PC-9 (cell line): ENCODE results near the gene MINDY4. TPM values are rescaled to one million over a fixed set of nuclear protein-coding genes. Genes with fewer than 3 reads are reported as not detected.

ENCODE experiments used
- BruUV-seq: library from RNA; stranded (reverse); fragments of 400-500 nt; replicated peaks from 2 replicates; lab custom pipeline; 2021; lab: Mats Ljungman, UMichigan
- CTCF ChIA-PET: fragments of 300-600 bp; sonication (Branson Sonifier 250); formaldehyde crosslinking; loops from one replicate; lab custom pipeline; 2022; ENCODE audit warnings: antibody characterized with exemption; lab: Charles Lee
- POLR2A ChIA-PET: fragments of 300-600 bp; sonication (Branson Sonifier 250); formaldehyde crosslinking; loops from one replicate; lab custom pipeline; 2022; ENCODE audit warnings: antibody characterized with exemption; ENCODE audit not compliant: unreplicated experiment; lab: Charles Lee
- DNase-seq, 2 experiments: peaks; one replicate each; pipeline versions ENCODE4 v3.0.0 to v3.0.0-alpha.2; 2015 to 2022; ENCODE audit warnings: mixed read lengths in 1 of 2
- H2AFZ ChIP-seq: fragments of 200-600 bp; sonication (generic); 2 replicates; pipeline ENCODE4 v1.8.1; 2017; ENCODE audit warnings: antibody characterized with exemption
- H3F3A ChIP-seq: fragments of 200-600 bp; sonication (generic); 2 replicates; pipeline ENCODE4 v1.8.1; 2017; ENCODE audit warnings: antibody characterized with exemption, mild to moderate bottlenecking, low read depth; ENCODE audit not compliant: insufficient read depth
- H3K27ac ChIP-seq: fragments of 200-600 bp; sonication (generic); 2 replicates; pipeline ENCODE4 v1.6.1; 2016; ENCODE audit warnings: mixed run types
- H3K27me3 ChIP-seq: fragments of 200-600 bp; sonication (generic); 2 replicates; pipeline ENCODE4 v1.6.1; 2016; ENCODE audit warnings: low read depth, mixed run types; ENCODE audit not compliant: insufficient read depth
- H3K36me3 ChIP-seq: fragments of 200-600 bp; sonication (generic); 2 replicates; pipeline ENCODE4 v1.6.1; 2016; ENCODE audit warnings: low read depth, mixed run types
- H3K4me1 ChIP-seq: fragments of 200-600 bp; sonication (generic); replicated peaks from 2 replicates; pipeline ENCODE4 v1.6.1; 2016; ENCODE audit warnings: mixed run types; ENCODE audit not compliant: insufficient read depth
- H3K4me2 ChIP-seq: fragments of 200-600 bp; sonication (generic); 2 replicates; pipeline ENCODE4 v1.6.1; 2017; ENCODE audit warnings: mixed run types
- H3K4me3 ChIP-seq: fragments of 200-600 bp; sonication (generic); 2 replicates; pipeline ENCODE4 v1.6.1; 2016; ENCODE audit warnings: mixed run types
- H3K79me2 ChIP-seq: fragments of 200-600 bp; sonication (generic); 2 replicates; pipeline ENCODE4 v1.6.1; 2017; ENCODE audit warnings: low read depth, mixed run types
- H3K9me2 ChIP-seq: fragments of 200-600 bp; sonication (generic); 2 replicates; pipeline ENCODE4 v1.8.1; 2017; ENCODE audit warnings: mild to moderate bottlenecking; ENCODE audit not compliant: insufficient read depth
- H3K9me3 ChIP-seq: fragments of 200-600 bp; sonication (generic); 2 replicates; pipeline ENCODE4 v1.8.1; 2016; ENCODE audit warnings: low read depth; ENCODE audit not compliant: insufficient read depth
- H4K20me1 ChIP-seq: fragments of 200-600 bp; sonication (generic); 2 replicates; pipeline ENCODE4 v1.8.1; 2017; ENCODE audit not compliant: insufficient read depth
- CTCF ChIP-seq: fragments of 200-600 bp; sonication (generic); conservative IDR thresholded peaks from 2 replicates; pipeline ENCODE4 v1.6.1; 2017; ENCODE audit warnings: mixed run types, antibody characterized with exemption, mild to moderate bottlenecking, moderate library complexity
- EZH2 ChIP-seq: fragments of 200-600 bp; sonication (generic); IDR thresholded peaks from 2 replicates; pipeline ENCODE4 v1.8.0; 2017; ENCODE audit warnings: antibody characterized with exemption, low read depth
- intact Hi-C: fragments of 100-400 bp; cut with micrococcal nuclease; formaldehyde crosslinking; loops from one replicate; pipeline ENCODE4 v1.10.0; 2022; ENCODE audit not compliant: unreplicated experiment
- total RNA-seq: library from RNA; stranded (reverse); gene quantifications from 2 replicates; pipeline ENCODE4 v1.2.3, GENCODE V29; 2021

The MINDY4 gene
- total RNA-seq, 1 experiment from 2014 or later, result 14.8 TPM

DNA sequence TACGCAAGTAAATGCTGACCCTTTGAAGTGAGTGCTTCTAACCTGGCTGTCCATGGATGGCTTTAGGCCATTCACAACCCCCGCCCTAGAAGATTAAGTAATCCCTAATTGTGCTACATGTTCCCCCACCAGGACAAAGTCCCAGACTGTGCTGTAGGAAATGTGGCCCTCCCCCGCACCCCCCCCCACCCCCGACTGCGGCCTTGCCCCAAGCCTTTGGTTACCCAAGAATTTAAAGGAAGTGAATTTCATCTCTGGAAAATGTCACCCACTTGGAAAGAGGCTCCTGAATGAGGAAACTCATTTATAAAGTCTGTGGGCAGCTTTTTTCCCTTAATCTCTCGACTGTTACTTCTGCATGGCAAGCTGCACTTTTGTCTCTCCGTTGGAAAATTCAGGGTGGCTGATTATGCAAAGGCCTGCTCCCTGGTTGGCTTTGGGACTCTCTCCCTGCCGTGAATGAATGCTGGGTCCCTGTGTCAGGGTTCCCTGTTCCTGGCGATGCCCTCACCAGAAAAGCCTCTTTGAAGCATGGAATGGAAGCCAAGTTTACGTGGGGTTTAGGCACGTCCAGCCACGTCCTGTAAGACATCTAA is 109.0 kb downstream of the MINDY4 start:
- no peak overlapping the region for H3K4me2 ChIP-seq
- H3K9me3 ChIP-seq, result no peaks in the 10 kb centered on the region
- H2AFZ ChIP-seq, result no peak overlapping the region
- no peak for DNase-seq
- H3K36me3 ChIP-seq, result no peaks in the 10 kb centered on the region
- H3K9me2 ChIP-seq, result no peaks in the 10 kb centered on the region
- TF ChIP-seq CTCF (no peak), EZH2 (no peak)
- no peaks in the 10 kb centered on the region for H3K79me2 ChIP-seq
- ChIA-PET POLR2A (no interaction called here), CTCF (no interaction called here)
- intact Hi-C loops, result no loop called here
- H3K27me3 ChIP-seq, result no peaks in the 10 kb centered on the region
- no peak overlapping the region for H3K4me3 ChIP-seq
- no TSS peak for BruUV-seq
- no peak overlapping the region for H3K27ac ChIP-seq
- no peaks in the 10 kb centered on the region for H3K4me1 ChIP-seq
- no peaks in the 10 kb centered on the region for H4K20me1 ChIP-seq
- H3F3A ChIP-seq, result no peaks in the 10 kb centered on the region; the same call in 1 of the 2 replicates

DNA sequence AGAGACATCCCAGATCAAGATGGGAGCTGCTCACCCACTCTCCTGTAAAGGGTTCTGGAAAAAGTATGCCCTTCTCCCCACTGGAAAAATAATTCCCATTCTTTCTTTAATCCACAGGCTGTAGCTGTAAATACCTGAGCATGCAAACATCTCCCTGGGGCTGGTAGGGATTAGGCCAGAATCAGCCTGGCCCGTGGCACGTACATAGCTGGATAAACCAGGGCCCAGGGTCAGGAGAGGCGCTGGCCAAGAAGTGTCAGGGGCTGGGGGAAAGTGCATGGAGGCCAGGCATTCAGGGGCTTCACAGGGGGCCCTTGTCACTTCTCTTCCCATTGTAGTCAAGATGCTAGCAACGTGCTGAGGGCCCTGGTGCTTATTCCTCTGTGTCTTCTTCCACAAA is 109.7 kb downstream of the MINDY4 start:
- no TSS peak for BruUV-seq
- no peak overlapping the region for H3K4me2 ChIP-seq
- no peaks in the 10 kb centered on the region; the same call in 1 of the 2 replicates for H3F3A ChIP-seq
- POLR2A ChIA-PET, result no interaction called here
- TF ChIP-seq EZH2, result no peak
- no peak for TF ChIP-seq CTCF
- no peak for DNase-seq
- H3K27ac ChIP-seq, result no peak overlapping the region
- H3K4me3 ChIP-seq, result no peak overlapping the region
- no peaks in the 10 kb centered on the region for H3K27me3 ChIP-seq
- no peaks in the 10 kb centered on the region for H3K79me2 ChIP-seq
- no peaks in the 10 kb centered on the region for H3K9me2 ChIP-seq
- no peak overlapping the region for H2AFZ ChIP-seq
- CTCF ChIA-PET, result interaction anchor here (0.6 kb wide), 1 partner anchor 83 kb away, joined by 3 read pairs; no protein-coding TSS in a partner anchor
- no peaks in the 10 kb centered on the region for H3K36me3 ChIP-seq
- H3K9me3 ChIP-seq, result no peaks in the 10 kb centered on the region
- no peaks in the 10 kb centered on the region for H3K4me1 ChIP-seq
- intact Hi-C loops, result no loop called here
- no peaks in the 10 kb centered on the region for H4K20me1 ChIP-seq

GRCh38 chr7:30881448-30881847 is 110.2 kb downstream of the MINDY4 start:
- Histone ChIP-seq H3K4me2 (no peak overlapping the region), H3K4me3 (no peak overlapping the region), H4K20me1 (no peaks in the 10 kb centered on the region), H3K9me3 (no peaks in the 10 kb centered on the region), H3K27ac (no peak overlapping the region), H3K9me2 (no peaks in the 10 kb centered on the region), H3F3A (no peaks in the 10 kb centered on the region; the same call in 1 of the 2 replicates), H3K27me3 (no peaks in the 10 kb centered on the region), H3K4me1 (no peaks in the 10 kb centered on the region), H2AFZ (no peak overlapping the region), H3K79me2 (no peaks in the 10 kb centered on the region), H3K36me3 (no peaks in the 10 kb centered on the region)
- TF ChIP-seq EZH2 (no peak), CTCF (no peak)
- POLR2A ChIA-PET, result no interaction called here
- no peak for DNase-seq
- intact Hi-C loops, result no loop called here
- CTCF ChIA-PET, result interaction anchor here (0.6 kb wide), 1 partner anchor 84 kb away, joined by 3 read pairs; no protein-coding TSS in a partner anchor
- no TSS peak for BruUV-seq
